OCI-LY3 (cell line): ENCODE measurements around the gene SMYD3.

Experiments used
- CTCF ChIP-seq: fragments of 200-600, 300-600 bp; sonication (generic); IDR thresholded peaks from 2 replicates; pipeline ENCODE4 v1.5.1; 2014; ENCODE audit warnings: antibody characterized with exemption, low read length, low read depth
- EZH2phosphoT487 ChIP-seq: fragments of 200-600 bp; shearing (Covaris generic); IDR thresholded peaks from 2 replicates; pipeline ENCODE4 v1.6.1; 2018; ENCODE audit warnings: antibody characterized with exemption, mixed run types, low read depth

- TF ChIP-seq CTCF (no peak), EZH2phosphoT487 (no peak)
Measured at GRCh38 chr1:246214708-246215509, 292.2 kb downstream of the SMYD3 start.
